ENCODE results near the gene MITF.
"Not testable (repeated sequence)": the region's sequence is repeated elsewhere in the genome, so short reads cannot be mapped to it uniquely, and the experiment has no call there.

GRCh38 chr3:69796126-69796525 lies 56.9 kb downstream of the MITF start:
- not testable (repeated sequence) for TF ChIP-seq CTCF (conservative IDR thresholded peaks at IDR 0.05; ENCODE audit: low read depth, low read length); MAFK (IDR thresholded peaks at IDR 0.05; ENCODE audit: low read depth, low read length); MXI1 (IDR thresholded peaks at IDR 0.05; ENCODE audit: borderline replicate concordance, low read depth, low read length); USF2 (IDR thresholded peaks at IDR 0.05; ENCODE audit: low read depth, low read length); NFE2L2 (IDR thresholded peaks at IDR 0.05; ENCODE audit: low read depth, low read length); CEBPB (IDR thresholded peaks at IDR 0.05; ENCODE audit: low read depth, low read length); MAZ (IDR thresholded peaks at IDR 0.05; ENCODE audit: borderline replicate concordance, low read depth, low read length); POLR2A (IDR thresholded peaks at IDR 0.05; ENCODE audit: low read depth, low read length); CHD1 (IDR thresholded peaks at IDR 0.05; ENCODE audit: low read depth, low read length)

Data from IMR-90 (cell line).